K562 (cell line): ENCODE results near the gene ENKUR. TPM values are rescaled to one million over a fixed set of nuclear protein-coding genes. Genes with fewer than 3 reads are reported as not detected.
A peak's percentile ranks its signal among the peaks of the same experiment; 100 is the strongest.

ENCODE experiments used
- BRD4 ChIP-seq: fragments of 200-600 bp; sonication (generic); IDR thresholded peaks from 2 replicates; pipeline ENCODE4 v1.6.1; 2017; ENCODE audit warnings: inconsistent platforms
- BRF1 ChIP-seq: IDR thresholded peaks from 3 replicates; pipeline ENCODE4 v1.6.1; 2011; ENCODE audit warnings: borderline replicate concordance, mild to moderate bottlenecking; ENCODE audit not compliant: insufficient read length; ENCODE audit errors: extremely low read depth
- ETS2 ChIP-seq: IDR thresholded peaks from 2 replicates; pipeline ENCODE4 v1.6.1; 2016; ENCODE audit warnings: borderline replicate concordance, missing genetic modification characterization, mild to moderate bottlenecking, moderate library complexity, missing compliant biosample characterization; ENCODE audit not compliant: poor library complexity, severe bottlenecking
- FOXJ3 ChIP-seq: sonication (generic); formaldehyde crosslinking; IDR thresholded peaks from 2 replicates; pipeline ENCODE4 v1.4.0; 2020; ENCODE audit warnings: mild to moderate bottlenecking, missing genetic modification reagents
- MED1 ChIP-seq: sonication (generic); formaldehyde crosslinking; IDR thresholded peaks from 2 replicates; pipeline ENCODE4 v1.8.1; 2023; ENCODE audit warnings: missing genetic modification reagents, borderline replicate concordance
- PRPF4 ChIP-seq: fragments of 200-400 bp; formaldehyde crosslinking; IDR thresholded peaks from one replicate; pipeline ENCODE4 v1.6.1; 2017; ENCODE audit warnings: low read length, low read depth, mild to moderate bottlenecking; ENCODE audit not compliant: insufficient read depth, poor library complexity, severe bottlenecking
- RBM25 ChIP-seq: fragments of 200-400 bp; formaldehyde crosslinking; IDR thresholded peaks from 2 replicates; pipeline ENCODE4 v1.6.1; 2018; ENCODE audit warnings: low read length, low read depth, moderate library complexity; ENCODE audit not compliant: severe bottlenecking
- TFAM ChIP-seq: fragments of 250-450 bp; sonication (Bioruptor Pico); conservative IDR thresholded peaks from 2 replicates; pipeline ENCODE4 v1.5.0; 2021; ENCODE audit warnings: mild to moderate bottlenecking, moderate library complexity
- ZFPM2 ChIP-seq: fragments of 250-450 bp; sonication (Bioruptor Pico); IDR thresholded peaks from 2 replicates; pipeline ENCODE4 v1.5.1; 2022; ENCODE audit warnings: mild to moderate bottlenecking
- ZNF408 ChIP-seq: fragments of 250-450 bp; sonication (Bioruptor Pico); IDR thresholded peaks from 2 replicates; pipeline ENCODE4 v1.4.0; 2020; ENCODE audit warnings: low read depth, mild to moderate bottlenecking, moderate library complexity
- polyA plus RNA-seq, 8 experiments: library from polyadenylated mRNA; depleted of rRNA in 4 of 8; stranded (reverse) in 5 of 8; unstranded in 3 of 8; fragments of >200 nt; fragmentation: Nextera tagmentation in 2 of 8; fragmentation: Illumina TruSeq in 1 of 8; extraction: Ambion mirVana in 2 of 8; extraction: Trizol in 1 of 8; gene quantifications; 2 replicates each; pipeline versions ENCODE4 v1.2.1 to v1.2.3, GENCODE V29; 2011 to 2014; ENCODE audit warnings: inconsistent platforms in 1 of 8, missing spikeins in 1 of 8
- total RNA-seq, 7 experiments: library from RNA; depleted of rRNA in 6 of 7; stranded (reverse); fragments of >200 nt in 6 of 7; fragmentation: Illumina TruSeq in 2 of 7; extraction: Trizol in 2 of 7; gene quantifications; 2 replicates each; pipeline versions ENCODE4 v1.2.1 to v1.2.3, GENCODE V29; 2011 to 2021; ENCODE audit warnings: low replicate concordance in 1 of 7
- TF ChIP-seq, protein P1 (sequence below): sonication (generic); formaldehyde crosslinking; IDR thresholded peaks from 2 replicates; pipeline ENCODE4 v1.9.0; 2022; ENCODE audit warnings: mild to moderate bottlenecking, missing genetic modification reagents
- TF ChIP-seq, protein P2 (sequence below): fragments of 450-650 bp; formaldehyde crosslinking; IDR thresholded peaks from 2 replicates; pipeline ENCODE4 v1.4.0; 2020; ENCODE audit warnings: mild to moderate bottlenecking, moderate library complexity
- TF ChIP-seq, protein P3 (sequence below): IDR thresholded peaks from 3 replicates; pipeline ENCODE4 v1.6.1; 2011; ENCODE audit warnings: borderline replicate concordance, mild to moderate bottlenecking, moderate library complexity; ENCODE audit not compliant: insufficient read length; ENCODE audit errors: extremely low read depth
- TF ChIP-seq, protein P4 (sequence below): fragments of 250-450 bp; sonication (Bioruptor Pico); IDR thresholded peaks from 2 replicates; pipeline ENCODE4 v1.8.0; 2021; ENCODE audit warnings: moderate library complexity, mild to moderate bottlenecking, inconsistent platforms
- TF ChIP-seq, protein P5 (sequence below), 2 experiments: fragments of 450-650 bp; IDR thresholded peaks; 2 replicates each; pipeline ENCODE4 v1.6.1; 2016
- TF ChIP-seq, protein P6 (sequence below): conservative IDR thresholded peaks from 2 replicates; pipeline ENCODE4 v1.6.1; 2011; ENCODE audit warnings: low read depth, mild to moderate bottlenecking, low read length; ENCODE audit not compliant: control insufficient read depth

Gene ENKUR
- total and polyA plus RNA-seq, 9 of the 15 experiments (the other 6 are each of a cell fraction or from before 2014, with no cell fraction given), result 0.06 to 0.46 (median 0.20) TPM

DNA sequence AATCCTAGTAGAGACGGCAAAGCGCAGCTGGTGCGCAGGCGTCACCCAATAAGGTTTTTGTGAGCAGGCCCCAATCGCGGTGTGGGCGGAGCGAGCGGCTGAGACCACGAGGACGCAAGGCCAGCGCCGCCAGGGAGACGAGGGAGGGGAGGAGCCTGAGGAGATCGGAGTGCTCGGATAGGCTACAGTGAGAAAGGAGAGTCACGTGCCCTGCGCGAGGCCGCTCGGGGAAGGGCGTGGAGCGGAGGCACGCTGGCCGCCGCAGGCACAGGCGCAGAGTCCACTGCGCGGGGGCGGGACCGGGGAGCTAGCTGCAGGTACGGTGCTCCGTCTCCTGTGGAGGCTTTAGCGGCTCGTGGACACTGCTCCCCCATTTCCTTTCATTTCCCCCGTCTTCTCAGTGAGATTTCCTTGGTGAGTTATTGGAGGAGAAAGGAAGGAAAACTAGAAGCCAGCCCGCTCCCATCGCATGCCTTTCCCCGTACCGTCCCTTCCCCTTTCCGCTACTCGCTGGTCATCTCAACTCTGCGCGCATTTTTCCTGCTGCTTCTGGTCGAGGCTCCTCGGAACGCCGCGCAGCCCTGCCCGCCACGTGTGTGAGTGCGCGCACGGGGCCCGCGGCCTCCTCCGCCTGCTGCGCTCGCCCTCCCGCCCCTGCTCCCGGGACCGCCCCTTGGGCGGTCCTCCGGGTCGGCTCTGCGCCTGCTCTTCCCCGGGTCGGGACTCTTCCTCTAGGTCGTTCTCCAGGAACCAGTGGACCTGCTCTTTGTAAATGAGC lies 607 bp upstream of the ENKUR start, which contains the start of gene THNSL1 (continued):
- TF ChIP-seq, protein P1, sequence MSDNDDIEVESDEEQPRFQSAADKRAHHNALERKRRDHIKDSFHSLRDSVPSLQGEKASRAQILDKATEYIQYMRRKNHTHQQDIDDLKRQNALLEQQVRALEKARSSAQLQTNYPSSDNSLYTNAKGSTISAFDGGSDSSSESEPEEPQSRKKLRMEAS (CRISPR knock-in tag), result peak; percentile 99
- TF ChIP-seq BRD4 (0 out of 2 replicates have a peak, but pooled peaks have one; percentile 66), ETS2 (no peak), TFAM (no peak), ZNF408 (no peak), BRF1 (no peak), PRPF4 (no peak), RBM25 (no peak), ZFPM2 (no peak), MED1 (CRISPR knock-in tag) (no peak), FOXJ3 (CRISPR knock-in tag) (no peak; the same call in 1 of the 2 replicates)
- TF ChIP-seq, protein P2, sequence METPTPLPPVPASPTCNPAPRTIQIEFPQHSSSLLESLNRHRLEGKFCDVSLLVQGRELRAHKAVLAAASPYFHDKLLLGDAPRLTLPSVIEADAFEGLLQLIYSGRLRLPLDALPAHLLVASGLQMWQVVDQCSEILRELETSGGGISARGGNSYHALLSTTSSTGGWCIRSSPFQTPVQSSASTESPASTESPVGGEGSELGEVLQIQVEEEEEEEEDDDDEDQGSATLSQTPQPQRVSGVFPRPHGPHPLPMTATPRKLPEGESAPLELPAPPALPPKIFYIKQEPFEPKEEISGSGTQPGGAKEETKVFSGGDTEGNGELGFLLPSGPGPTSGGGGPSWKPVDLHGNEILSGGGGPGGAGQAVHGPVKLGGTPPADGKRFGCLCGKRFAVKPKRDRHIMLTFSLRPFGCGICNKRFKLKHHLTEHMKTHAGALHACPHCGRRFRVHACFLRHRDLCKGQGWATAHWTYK, result peak; percentile 69; the same call in 1 of the 2 replicates
- TF ChIP-seq, protein P3, sequence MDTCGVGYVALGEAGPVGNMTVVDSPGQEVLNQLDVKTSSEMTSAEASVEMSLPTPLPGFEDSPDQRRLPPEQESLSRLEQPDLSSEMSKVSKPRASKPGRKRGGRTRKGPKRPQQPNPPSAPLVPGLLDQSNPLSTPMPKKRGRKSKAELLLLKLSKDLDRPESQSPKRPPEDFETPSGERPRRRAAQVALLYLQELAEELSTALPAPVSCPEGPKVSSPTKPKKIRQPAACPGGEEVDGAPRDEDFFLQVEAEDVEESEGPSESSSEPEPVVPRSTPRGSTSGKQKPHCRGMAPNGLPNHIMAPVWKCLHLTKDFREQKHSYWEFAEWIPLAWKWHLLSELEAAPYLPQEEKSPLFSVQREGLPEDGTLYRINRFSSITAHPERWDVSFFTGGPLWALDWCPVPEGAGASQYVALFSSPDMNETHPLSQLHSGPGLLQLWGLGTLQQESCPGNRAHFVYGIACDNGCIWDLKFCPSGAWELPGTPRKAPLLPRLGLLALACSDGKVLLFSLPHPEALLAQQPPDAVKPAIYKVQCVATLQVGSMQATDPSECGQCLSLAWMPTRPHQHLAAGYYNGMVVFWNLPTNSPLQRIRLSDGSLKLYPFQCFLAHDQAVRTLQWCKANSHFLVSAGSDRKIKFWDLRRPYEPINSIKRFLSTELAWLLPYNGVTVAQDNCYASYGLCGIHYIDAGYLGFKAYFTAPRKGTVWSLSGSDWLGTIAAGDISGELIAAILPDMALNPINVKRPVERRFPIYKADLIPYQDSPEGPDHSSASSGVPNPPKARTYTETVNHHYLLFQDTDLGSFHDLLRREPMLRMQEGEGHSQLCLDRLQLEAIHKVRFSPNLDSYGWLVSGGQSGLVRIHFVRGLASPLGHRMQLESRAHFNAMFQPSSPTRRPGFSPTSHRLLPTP, result no peak
- TF ChIP-seq, protein P4, sequence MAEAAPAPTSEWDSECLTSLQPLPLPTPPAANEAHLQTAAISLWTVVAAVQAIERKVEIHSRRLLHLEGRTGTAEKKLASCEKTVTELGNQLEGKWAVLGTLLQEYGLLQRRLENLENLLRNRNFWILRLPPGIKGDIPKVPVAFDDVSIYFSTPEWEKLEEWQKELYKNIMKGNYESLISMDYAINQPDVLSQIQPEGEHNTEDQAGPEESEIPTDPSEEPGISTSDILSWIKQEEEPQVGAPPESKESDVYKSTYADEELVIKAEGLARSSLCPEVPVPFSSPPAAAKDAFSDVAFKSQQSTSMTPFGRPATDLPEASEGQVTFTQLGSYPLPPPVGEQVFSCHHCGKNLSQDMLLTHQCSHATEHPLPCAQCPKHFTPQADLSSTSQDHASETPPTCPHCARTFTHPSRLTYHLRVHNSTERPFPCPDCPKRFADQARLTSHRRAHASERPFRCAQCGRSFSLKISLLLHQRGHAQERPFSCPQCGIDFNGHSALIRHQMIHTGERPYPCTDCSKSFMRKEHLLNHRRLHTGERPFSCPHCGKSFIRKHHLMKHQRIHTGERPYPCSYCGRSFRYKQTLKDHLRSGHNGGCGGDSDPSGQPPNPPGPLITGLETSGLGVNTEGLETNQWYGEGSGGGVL (CRISPR knock-in tag), result no peak
- TF ChIP-seq, protein P5, sequence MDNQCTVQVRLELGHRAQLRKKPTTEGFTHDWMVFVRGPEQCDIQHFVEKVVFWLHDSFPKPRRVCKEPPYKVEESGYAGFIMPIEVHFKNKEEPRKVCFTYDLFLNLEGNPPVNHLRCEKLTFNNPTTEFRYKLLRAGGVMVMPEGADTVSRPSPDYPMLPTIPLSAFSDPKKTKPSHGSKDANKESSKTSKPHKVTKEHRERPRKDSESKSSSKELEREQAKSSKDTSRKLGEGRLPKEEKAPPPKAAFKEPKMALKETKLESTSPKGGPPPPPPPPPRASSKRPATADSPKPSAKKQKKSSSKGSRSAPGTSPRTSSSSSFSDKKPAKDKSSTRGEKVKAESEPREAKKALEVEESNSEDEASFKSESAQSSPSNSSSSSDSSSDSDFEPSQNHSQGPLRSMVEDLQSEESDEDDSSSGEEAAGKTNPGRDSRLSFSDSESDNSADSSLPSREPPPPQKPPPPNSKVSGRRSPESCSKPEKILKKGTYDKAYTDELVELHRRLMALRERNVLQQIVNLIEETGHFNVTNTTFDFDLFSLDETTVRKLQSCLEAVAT (IDR thresholded peaks at IDR 0.05), result no peak
- TF ChIP-seq, protein P6, sequence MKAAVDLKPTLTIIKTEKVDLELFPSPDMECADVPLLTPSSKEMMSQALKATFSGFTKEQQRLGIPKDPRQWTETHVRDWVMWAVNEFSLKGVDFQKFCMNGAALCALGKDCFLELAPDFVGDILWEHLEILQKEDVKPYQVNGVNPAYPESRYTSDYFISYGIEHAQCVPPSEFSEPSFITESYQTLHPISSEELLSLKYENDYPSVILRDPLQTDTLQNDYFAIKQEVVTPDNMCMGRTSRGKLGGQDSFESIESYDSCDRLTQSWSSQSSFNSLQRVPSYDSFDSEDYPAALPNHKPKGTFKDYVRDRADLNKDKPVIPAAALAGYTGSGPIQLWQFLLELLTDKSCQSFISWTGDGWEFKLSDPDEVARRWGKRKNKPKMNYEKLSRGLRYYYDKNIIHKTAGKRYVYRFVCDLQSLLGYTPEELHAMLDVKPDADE, result peak; percentile 58; the same call in 1 of the 2 replicates
